ENCODE measurements around the gene PPARG.
"Not testable (repeated sequence)": the region's sequence is repeated elsewhere in the genome, so short reads cannot be mapped to it uniquely, and the experiment has no call there.

Gene PPARG

DNA sequence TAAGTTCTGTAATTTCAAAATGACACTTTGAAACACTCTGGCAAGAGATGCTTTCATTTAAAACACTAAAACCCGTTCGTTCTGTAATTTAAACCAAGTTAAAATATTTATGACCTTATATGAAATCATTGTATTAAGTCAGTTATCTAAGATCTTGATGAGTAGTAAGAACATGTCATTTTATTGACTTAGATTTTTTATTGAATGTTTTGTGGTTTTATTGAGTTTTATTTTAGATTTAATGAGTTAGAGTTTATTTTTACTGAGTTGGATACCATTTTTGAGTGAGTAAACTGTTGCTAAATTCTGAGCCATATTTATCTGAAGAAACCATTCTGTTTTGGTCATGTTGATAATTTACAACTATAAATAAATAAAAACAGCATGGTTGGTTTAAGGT lies 94.3 kb downstream of the PPARG start:
- no peak for DNase-seq

DNA sequence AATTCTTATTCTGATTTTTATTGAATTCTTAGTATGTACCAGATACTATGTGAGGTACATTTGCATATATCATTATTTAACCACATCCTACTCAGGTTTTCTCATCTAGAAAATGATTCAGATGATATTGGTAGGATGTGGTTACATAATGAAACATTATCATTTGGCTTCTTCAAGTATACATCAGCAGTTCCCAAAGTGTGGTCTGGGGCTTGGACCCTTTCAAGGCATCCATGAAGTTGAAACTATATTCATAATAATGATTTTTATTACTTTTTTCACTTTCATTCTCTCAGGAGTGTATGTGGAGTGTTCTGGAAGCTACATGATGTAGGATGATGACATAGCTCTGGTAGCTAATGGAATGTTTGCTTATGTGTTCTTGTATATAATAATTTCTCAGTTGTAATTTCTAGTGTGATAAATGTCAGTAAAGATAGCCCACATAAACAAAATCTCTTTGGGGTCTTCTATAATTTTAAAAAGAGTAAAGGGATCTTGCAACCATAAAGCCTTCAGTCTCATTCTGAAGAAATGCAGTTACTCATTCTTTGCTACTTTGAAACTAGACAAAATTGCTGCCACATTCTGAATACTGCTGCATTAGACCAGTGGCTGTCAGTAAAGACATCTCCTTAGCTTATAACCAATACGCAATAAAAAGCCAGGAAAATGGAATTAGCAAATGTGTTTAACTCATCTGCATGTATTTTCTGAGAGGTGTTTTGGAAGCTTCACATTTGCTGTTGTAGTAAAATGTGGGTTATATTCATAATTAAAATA lies 95.8 kb downstream of the PPARG start:
- no peak for DNase-seq

DNA sequence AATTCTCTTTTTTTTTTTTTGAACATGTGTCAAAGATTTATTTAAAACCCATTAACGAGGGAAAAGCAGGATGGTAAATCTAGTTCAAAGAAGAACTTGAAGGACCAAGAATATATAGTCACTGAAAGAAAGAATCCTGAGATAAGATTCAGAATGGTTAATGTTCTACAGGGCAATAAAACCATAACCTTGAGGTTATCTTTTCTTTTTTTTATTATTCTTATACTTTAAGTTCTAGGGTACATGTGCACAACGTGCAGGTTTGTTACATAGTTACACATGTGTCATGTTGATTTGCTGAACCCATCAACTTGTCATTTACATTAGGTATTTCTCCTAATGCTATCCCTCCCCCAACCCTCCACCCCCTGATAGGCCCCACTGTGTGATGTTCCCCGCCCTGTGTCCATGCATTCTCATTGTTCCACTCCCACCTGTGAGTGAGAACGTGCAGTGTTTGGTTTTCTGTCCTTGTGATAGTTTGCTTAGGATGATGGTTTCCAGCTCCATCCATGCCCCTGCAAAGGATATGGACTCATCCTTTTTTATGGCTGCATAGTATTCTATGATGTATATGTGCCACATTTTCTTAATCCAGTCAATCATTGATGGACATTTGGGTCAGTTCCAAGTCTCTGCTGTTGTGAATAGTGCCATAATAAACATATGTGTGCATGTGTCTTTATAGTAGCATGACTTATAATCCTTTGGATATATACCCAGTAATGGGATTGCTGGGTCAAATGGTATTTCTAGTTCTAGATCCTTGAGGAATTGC lies 97.8 kb downstream of the PPARG start:
- DNase-seq: not testable (repeated sequence)

- DNase-seq: no peak
Observed at GRCh38 chr3:12388185-12388584, 99.3 kb downstream of the PPARG start.

DNA sequence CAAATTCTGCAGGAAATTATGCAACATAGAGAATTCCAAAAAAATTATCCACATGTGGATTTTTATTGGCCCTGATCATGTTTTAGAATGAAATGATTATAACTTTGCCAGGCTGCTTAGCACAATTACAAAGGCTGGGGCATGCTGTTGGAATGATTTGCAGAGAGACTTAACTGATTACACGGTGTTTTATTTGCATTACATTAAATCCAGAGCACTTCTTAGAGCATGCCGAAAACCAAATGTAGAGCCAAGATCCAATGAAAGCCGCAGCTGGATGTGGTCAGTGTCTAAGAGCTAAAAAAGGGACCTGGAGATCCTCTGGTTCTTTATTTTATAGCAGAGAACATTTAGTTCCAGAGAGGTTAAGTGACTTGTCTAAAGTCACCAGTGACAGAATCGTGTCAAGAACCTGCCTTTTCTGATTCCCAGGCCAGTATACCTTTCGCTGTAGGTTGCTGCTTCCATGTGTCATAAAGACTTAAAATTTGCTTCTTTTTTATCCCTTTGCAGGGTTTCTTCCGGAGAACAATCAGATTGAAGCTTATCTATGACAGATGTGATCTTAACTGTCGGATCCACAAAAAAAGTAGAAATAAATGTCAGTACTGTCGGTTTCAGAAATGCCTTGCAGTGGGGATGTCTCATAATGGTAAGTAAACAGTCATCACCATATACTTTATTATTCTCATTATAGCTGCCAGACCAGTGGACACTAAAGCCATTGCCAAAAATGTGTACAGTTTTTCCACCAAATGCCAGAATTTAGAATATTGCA lies 103.4 kb downstream of the PPARG start:
- DNase-seq: no peak

DNA sequence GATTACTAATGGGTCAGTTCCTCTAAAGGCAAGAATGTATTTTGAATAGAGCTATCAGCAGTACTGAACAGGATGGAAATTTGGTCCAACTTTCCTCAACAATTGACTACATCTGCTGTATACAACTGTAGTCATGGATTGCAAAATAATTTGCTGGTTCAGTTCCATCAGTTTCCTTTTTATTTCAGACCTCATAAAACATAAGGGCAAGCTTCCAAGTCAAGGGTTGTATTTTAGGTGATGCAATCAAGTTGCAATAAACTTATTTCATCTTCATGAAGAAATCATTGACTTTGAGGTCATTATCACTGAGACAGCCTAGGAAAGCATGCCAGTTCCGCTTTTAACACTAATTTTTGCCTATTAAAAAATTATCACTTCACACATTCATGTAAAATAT lies 105.0 kb downstream of the PPARG start:
- no peak for DNase-seq

GRCh38 chr3:12394569-12395271 lies 105.8 kb downstream of the PPARG start:
- DNase-seq: no peak

DNA sequence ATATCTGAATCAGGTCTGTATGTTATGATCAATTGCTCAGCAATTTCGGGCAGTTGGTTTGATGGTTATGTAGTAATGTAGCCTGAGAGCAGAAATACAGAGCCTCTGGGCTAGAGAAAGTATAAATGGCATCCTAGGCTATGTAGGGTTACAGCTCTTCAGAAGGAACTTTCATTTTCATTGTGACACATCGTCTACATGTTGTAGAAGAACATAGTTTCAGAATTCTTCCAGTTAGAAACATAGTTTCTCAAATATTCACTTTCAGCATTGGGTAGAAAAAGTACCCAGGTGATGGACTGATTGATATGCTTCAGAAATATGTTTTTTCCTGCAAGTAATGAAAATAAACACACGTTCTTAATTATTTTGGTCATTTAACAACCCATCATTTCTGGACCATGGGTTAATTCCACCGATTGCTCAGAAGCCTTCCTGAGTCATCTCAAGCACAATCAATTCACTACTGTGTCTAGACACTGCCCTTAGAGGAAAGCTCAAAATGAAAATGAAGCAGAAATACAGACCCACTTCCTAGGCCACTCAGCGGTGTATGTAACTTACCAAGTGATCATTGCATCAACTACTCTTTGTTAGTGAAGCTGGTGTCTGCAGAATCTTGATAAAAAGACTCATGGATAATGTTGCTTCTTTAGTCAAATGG lies 106.6 kb downstream of the PPARG start:
- DNase-seq: no peak

- DNase-seq: no peak
Observed at GRCh38 chr3:12396471-12396870, 107.6 kb downstream of the PPARG start.

GRCh38 chr3:12399226-12399625 lies 110.4 kb downstream of the PPARG start:
- no peak for DNase-seq

DNA sequence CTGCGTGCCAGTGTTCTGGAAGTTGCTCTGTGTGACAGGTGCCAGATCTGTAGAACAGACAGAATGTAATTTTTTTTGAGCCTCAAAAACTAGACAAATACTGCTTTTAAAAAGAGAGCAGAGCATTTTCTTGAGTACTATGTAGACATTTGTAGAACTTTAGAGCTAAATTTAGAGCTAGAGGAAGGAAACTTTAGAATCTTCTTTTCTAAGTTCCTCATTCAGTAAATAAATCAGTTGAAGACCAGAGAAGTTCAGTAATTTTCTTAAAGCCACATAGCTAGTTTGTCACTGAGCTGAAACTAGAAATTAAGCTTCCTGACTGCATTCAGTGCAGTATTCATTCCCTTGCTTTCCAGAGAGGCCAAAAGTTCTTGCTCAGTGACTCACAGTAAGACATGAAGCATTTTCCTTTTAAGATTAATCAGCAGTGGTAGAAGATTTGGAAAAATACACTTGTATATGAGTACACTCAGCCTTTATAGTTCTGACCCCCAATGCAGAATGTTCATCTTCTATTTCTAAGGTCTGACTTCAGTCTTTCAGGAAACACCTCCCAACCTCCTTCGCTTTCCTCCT lies 111.8 kb downstream of the PPARG start:
- no peak for DNase-seq

- no peak for DNase-seq
Observed at GRCh38 chr3:12401208-12401607, 112.3 kb downstream of the PPARG start.

- DNase-seq: no peak
Observed at GRCh38 chr3:12405432-12406272, 116.8 kb downstream of the PPARG start.

GRCh38 chr3:12408984-12409683 lies 120.3 kb downstream of the PPARG start:
- no peak for DNase-seq

GRCh38 chr3:12409684-12410596 lies 121.1 kb downstream of the PPARG start:
- DNase-seq: no peak

DNA sequence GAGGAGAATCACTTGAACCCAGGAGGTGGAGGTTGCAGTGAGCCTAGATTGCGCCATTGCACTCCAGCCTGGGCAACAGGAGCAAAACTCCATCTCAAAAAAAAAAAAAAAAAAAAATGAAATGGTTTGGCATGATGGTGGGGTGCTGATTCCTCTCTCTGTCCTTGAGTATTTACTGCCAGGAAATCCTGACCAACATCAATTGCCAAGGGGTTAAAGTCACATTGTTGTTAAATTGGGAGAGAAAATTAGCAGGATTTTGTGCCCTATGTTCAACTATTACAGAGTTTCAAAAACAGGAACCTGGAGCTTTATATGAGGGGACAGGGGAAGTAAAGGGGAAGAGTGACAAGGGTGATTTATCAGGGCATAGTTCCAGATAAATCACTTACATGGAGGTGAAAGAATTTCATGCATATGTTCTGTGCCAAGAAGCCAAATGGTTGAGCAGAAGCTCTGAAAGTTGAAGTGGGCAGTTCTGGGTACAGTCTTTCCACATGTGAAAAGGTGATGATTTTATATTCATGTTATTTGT lies 124.9 kb downstream of the PPARG start:
- DNase-seq: no peak

- DNase-seq: no peak
Observed at GRCh38 chr3:12415014-12415680, 126.3 kb downstream of the PPARG start.

DNA sequence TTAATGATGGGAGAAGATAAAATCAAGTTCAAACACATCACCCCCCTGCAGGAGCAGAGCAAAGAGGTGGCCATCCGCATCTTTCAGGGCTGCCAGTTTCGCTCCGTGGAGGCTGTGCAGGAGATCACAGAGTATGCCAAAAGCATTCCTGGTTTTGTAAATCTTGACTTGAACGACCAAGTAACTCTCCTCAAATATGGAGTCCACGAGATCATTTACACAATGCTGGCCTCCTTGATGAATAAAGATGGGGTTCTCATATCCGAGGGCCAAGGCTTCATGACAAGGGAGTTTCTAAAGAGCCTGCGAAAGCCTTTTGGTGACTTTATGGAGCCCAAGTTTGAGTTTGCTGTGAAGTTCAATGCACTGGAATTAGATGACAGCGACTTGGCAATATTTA lies 127.9 kb downstream of the PPARG start:
- DNase-seq: no peak

Measured in activated T-cell treated with anti-CD3 and anti-CD28 coated beads for 4 hours (primary cell).